HG03159 (cell line): ENCODE results near the gene SNX10.

Experiments used
- ATAC-seq: cut with Tn5 transposase; IDR thresholded peaks from one replicate; pipeline ENCODE4 v1.9.1; 2021; ENCODE audit warnings: mild to moderate bottlenecking, moderate library complexity; ENCODE audit not compliant: unreplicated experiment

The SNX10 gene

GRCh38 chr7:26332698-26333097, 41.0 kb downstream of the SNX10 start:
- ATAC-seq: no peak

GRCh38 chr7:26334166-26334859, 42.7 kb downstream of the SNX10 start:
- ATAC-seq: no peak

- no peak for ATAC-seq
These were observed 45.7 kb downstream of the SNX10 start for GRCh38 chr7:26337232-26337865.

- no peak for ATAC-seq
These were observed 48.9 kb downstream of the SNX10 start for GRCh38 chr7:26340476-26341018.

- no peak for ATAC-seq
These were observed 51.7 kb downstream of the SNX10 start for GRCh38 chr7:26343320-26343832.

- ATAC-seq: no peak
These were observed 52.2 kb downstream of the SNX10 start for GRCh38 chr7:26343837-26344236.

GRCh38 chr7:26345202-26345601, 53.5 kb downstream of the SNX10 start:
- ATAC-seq: no peak

- no peak for ATAC-seq
These were observed 54.2 kb downstream of the SNX10 start for GRCh38 chr7:26345837-26346236.

GRCh38 chr7:26346611-26347203, 55.0 kb downstream of the SNX10 start:
- ATAC-seq: no peak

GRCh38 chr7:26348234-26348851, 56.7 kb downstream of the SNX10 start:
- ATAC-seq: no peak

GRCh38 chr7:26349005-26349915, 57.6 kb downstream of the SNX10 start:
- ATAC-seq: no peak

- no peak for ATAC-seq
These were observed 59.5 kb downstream of the SNX10 start for GRCh38 chr7:26351171-26351570.

- ATAC-seq: no peak
These were observed 64.6 kb downstream of the SNX10 start for GRCh38 chr7:26356229-26356628.

GRCh38 chr7:26356929-26357798, 65.5 kb downstream of the SNX10 start:
- ATAC-seq: no peak

- no peak for ATAC-seq
These were observed 66.1 kb downstream of the SNX10 start for GRCh38 chr7:26357799-26358151.

- ATAC-seq: no peak
These were observed 69.0 kb downstream of the SNX10 start for GRCh38 chr7:26360650-26361049.

GRCh38 chr7:26361637-26362036, 70.0 kb downstream of the SNX10 start:
- no peak for ATAC-seq

GRCh38 chr7:26363465-26363864, 71.8 kb downstream of the SNX10 start:
- ATAC-seq: no peak

- ATAC-seq: peak; percentile 68
These were observed 73.6 kb downstream of the SNX10 start for GRCh38 chr7:26365077-26365900.
